DMS153 treated with DMSO at 0.1 percent for 48 hours (cell line): ENCODE results near the gene ISOC1.

Source experiments
- DNase-seq: peaks from one replicate; lab custom pipeline; 2025; ENCODE audit not compliant: unreplicated experiment; lab: John Stamatoyannopoulos, UW

The ISOC1 gene

DNA sequence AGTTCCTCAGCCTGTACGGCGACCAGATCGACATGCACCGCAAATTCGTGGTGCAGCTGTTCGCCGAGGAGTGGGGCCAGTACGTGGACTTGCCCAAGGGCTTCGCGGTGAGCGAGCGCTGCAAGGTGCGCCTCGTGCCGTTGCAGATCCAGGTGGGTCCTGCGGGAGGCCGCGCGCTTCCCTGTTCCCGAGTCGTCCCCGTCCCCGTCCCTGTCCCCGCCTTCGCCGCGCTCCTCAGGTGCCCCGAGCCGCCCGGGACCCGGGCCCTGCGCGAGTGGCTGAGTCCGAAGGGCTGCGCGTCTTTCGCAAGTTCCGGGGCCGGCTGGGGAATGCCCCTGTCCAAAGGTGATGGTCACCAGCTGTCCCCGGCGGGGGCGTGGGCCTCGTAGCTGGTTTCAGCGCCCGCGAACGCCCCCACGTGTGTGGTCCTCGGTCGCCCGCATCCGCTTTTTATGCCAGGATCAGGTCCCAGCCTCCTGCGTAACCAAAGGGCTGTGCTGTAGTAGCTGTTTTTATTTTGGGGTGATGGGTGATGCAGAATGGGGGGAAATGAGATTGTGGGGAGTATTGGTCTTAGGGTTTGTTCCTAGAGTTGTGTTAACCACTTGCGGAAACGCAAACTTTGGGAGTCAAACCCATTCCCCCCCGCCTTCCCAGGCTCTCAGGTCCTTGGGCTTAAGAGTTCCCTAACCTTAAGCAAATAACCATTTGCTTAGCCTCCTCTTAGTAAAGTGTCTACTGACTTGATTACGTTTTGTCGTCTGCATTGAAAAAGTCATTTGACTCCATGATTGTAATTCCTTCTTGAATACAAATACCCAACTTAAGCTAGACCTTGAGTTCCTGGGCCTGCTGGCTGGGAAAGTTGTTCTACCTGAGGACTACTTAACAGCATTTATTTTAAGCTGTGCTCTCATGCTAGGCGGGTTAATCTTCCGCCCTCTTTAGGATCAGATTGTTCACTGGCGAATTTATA, 663 bp downstream of the ISOC1 start:
- no peak for DNase-seq

DNA sequence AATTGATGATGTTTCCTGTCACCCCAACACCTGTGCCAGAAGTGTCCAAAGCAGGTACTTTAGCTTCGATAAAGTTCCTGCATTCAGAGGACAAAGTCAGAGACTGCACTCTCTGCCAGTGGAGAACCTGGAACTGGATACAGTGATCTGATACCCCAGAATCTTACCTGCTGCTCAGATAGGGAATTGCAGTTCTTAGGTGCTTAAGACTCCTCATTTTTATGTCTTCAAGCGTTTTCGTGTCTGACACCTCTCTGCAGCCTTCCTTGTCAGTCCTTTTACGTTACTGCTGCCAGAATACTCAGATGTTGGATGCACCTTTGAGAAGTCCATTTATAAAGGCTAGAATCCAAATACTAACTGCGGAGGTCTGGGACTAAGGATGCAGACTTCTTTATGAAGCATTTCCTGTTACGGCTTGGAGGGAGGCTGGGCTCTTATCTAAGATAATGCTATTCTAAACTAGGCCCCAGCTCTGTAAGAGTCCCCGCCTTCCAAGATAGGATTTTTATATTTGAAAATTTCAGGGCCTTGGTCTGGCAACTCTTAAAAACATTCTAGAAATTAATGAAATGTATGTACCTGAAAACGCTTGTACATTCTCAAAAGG, 1.9 kb downstream of the ISOC1 start:
- no peak for DNase-seq

DNA sequence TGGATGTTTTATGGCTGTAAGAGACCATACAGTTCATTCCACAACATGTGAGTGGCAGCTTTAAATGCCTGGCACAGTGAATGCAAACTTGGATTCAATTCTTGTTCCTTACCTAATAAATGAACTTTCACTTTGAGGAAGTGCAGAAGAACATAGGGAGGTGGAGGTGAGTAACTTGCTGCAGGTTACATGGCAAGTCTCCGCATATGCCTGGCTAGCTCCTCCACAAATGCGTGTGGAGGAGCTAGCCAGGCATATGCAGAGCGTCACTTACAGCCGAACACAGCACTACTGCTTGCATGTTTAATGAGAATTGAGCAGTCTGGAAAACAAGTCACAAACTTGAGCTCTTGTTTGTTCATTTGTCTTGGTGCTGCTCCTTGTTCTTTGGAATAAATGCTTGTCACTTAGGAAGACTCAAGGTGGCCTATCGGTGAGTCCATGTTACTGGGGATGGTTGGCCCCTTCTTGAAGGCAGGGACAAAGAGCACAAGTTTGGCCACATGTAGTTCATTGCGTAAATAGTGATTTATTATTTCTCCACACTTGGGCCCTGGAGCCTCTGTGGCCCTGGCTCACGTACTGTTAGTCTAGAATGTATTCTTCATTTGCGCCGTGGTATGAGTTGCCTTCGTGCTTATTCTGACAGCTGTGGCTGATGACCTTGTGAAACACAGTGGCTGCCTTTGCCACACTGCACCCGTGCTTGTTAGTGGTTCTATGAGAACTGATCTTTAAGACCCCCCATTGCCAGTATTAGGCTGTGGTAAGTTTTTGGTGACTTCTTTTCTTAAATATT, 3.1 kb downstream of the ISOC1 start:
- no peak for DNase-seq

DNA sequence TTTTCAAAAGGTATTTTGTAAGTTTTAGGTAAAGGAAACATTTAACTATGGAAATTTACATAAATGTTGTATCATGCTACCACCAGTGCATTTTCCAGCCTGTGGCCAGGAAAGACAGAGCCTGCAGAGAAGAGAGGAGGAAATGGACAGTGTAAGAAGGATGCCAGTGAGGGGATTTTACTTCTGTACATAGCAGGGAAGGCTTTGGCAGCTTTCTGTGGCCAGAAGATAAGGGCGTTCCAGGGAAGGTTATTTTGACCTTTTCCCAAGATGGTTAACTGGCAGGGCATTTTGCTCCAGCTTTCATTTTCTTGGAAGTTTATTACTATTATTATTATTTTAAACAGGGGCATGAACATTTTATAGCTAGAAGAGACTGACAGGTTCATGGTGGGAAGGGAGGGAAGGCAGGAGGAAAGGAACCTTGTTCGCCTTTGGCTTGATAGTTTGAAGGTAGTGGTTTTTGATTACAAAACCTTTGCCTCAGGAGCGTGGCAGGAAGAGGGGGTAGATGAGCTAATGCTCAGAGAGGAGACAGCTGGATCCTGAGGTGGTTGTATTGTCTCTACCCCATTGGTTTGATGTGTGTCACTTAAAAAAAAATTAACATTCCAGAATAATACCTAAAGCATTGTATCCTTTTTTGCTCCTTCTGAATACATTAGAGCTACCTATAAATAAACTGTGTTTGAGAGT, 4.1 kb downstream of the ISOC1 start:
- no peak for DNase-seq

DNA sequence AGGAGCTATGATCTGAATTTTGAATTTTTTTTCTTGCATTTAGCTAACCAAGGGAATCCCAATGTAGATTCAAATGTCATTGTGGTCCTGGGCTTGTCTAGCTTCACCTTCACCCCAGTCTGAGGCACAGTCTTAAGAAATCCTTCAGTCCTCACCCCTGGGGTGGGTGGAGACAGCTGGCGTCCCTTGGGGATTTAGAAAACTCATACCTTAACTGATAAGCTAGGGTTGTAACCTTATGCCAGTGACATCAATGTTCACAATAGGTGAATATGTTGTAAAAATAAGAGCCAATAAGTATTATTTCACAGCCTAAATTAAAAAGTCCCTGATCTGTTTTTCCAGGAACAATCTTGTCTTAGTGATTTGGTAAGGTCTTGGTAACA, 4.6 kb downstream of the ISOC1 start:
- no peak for DNase-seq

DNA sequence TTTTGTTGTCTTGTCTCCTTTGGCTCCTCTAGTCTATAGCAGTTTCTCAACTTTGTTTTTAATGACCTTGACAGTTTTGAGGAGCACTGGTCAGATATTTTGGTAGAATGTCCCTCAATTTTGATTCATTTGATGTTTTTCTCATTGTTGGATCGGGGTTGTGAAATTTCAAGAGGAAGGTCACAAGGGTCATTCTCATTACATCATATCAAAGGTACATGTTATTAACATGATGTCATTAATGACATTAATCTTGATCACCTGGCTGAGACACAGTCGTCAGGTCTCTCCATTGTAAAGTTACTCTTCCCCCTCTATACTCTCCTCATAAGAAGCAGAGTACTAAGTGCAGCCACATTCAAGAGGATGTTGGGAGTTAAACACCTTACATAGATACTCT, 7.2 kb downstream of the ISOC1 start:
- no peak for DNase-seq

DNA sequence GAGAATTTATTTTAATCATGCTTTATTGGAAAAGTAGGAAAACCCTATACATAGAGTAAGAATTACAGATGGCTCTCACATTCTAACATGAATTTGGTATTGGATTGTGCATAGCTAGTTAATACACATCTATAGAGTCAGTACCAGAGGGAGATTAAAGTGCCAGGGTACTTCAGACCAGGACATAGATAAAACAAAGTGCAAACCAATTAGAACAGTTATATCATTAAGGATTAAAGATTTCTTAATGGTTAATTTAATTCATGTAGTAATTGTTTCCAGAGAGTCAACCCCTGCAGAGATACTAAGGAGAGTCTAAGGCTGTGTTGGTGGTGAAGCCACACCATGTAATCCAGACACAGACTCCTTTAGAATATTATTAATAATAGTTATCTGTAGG, 8.8 kb downstream of the ISOC1 start:
- no peak for DNase-seq

DNA sequence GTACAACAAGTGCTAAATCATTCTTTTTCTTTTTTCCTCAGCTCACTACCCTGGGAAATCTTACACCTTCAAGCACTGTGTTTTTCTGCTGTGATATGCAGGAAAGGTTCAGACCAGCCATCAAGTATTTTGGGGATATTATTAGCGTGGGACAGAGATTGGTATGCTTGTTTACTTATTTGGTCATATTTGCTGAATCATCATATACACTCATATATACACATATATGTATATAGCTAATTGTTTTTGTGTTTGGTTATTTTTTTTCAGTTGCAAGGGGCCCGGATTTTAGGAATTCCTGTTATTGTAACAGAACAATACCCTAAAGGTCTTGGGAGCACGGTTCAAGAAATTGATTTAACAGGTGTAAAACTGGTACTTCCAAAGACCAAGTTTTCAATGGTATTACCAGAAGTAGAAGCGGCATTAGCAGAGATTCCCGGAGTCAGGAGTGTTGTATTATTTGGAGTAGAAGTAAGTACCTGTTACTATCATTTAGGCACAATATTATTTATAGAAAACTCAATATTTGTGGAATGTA, 10.4 kb downstream of the ISOC1 start:
- no peak for DNase-seq

DNA sequence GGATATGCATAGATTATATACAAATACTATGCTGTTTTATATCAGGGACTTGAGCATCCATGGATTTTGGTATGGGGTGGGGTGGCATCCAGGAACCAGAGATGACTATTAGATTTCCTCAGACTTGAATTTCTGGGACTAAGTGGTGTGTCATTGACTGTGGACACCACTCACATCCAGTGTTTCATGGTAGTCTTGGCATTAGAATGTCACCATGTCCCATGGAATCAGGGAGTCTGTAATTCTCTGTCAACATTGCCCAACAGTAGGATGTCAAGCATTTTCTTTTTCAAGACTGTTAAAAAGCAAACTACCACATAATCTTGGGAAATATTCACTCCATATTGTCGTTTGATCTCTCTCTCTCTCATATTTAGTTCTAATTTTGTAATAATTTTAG, 13.1 kb downstream of the ISOC1 start:
- no peak for DNase-seq

DNA sequence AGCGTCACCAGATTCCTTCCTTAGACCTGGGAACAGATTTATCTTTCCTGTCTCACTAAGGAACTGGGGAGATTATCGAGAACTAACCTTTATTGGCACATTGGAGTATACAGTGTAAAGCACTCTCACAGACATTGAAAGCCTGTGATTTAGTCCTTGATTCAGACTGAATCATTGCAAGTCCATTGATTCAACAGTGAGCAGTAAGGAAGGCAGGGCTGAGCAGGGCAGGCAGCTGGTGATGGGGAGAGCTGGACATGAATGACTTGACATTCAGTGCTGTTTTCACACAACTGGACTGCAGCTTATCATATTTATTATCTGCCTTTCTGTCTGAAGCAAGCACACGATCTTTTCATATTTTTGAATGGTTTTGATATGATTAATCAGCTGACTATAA, 16.2 kb downstream of the ISOC1 start:
- DNase-seq = no peak

DNA sequence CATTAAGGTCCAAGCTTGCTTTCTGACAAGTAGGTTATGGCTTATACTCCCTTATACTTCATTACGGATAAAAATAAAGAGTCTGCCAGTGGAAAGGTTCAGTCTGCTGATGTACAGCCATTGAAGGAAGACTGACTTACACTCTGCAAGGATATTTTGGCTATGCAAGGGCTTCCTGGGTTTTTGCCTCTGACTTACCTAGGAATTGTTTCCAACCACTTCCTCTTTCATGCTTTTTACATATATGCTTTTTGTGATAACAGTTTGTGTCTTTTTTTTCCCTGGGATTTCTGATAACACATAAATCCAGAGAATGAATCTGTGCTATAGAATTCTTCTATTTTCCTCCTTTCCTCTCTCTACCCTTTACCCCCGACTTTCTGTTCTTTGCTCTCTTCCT, 16.8 kb downstream of the ISOC1 start:
- DNase-seq = no peak

DNA sequence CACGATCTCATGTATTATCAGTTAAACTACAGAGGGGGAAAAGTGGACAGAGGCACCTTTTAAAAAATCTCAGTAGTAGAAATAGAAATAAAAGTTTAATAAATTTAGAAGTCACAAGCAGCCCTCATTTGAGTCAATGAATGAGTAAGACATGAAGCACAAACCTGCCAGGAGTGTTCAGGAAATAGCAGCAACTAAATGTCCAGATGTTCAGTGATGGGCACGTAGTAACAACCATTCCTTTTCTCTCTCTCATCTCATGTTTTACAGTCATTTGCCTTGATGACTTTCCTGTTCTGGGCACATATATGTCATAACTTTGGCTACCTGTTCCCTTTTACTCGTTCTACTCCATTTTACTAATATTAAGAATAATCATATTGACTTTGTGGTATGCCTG, 17.7 kb downstream of the ISOC1 start:
- no peak for DNase-seq

DNA sequence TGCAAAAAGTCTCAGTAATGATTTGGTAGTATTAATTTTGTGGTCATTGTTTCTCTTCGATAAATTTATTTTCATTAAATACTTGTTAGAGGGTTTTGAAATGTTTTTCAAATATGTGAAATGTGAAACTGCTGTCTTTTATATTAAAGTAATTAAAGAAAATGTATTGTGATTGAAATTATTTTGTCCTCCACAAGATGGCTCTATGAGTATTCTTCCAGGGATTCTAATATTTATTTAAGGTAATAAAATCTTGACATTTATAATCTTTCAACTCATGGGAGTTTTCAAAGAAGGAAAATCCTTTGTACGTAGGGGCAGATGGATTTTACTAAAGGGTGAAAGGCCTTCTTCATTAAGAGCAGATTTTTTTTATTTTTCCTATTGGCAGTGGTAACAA, 19.3 kb downstream of the ISOC1 start:
- DNase-seq = no peak

DNA sequence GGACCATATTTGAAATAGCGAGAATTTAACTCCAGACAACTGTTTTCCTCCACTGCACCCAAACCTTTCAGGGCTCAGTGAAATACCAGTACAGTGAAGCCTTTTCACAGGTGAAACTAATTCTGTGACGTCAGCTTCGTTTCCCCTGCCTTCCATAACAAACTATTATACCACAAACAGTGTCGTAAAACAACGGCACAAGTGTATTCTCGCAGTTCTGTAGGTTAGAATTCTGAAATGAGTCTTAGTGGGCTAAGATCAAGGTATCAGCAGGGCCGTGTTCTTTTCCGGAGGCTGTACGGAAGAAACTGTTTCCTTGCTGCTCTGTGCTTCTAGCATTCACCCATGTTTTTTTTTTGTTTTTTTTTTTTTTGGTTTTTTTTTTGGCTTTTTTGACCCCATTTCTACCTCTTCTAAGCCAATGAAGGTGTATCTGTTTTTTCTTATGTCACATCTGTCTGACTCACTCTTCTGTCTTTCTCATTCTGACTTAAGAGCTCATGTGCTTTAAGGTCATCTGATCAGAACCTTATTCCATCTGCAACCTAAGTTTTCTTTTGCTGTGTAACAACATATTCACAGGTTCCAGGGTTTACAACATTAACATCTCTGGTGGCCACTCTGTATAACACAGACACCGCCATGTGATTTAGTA, 20.1 kb downstream of the ISOC1 start:
- DNase-seq = no peak

DNA sequence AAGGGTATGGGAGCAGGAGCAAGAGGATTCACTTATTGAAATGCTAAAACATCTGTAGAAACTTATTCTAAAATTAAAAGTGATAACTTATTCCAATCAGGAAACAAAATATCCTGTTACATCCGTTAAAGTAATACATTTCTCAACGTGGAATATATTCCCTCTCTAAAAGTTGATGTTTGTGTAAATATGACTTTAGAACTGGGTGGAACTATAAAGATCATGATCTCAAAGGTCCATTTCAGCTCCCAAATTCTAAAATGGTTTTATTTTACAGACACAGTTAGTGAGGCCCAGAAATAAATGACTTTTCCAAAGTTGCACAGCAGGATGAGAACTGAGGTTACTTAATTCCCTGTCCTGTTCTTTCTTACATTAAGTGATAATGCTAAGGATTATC, 21.1 kb downstream of the ISOC1 start:
- no peak for DNase-seq

DNA sequence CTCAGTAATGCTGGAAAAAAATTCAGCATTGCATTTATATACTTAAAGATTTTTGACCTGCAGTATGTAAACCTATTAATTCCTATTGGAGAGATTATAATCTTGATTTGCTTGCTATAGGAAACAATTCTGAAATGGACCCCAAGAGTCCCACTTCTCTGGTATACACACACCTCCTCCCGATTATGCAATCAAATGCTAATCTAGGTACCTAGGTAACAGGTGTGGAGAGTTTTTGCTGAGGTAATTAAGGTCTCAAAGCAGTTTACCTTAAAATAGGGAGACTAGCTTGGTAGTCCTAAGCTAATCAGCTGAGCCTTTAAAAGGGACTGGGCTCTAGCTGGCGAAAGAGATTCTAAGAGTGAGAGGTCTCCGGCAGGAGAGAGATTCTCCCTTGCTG, 22.2 kb downstream of the ISOC1 start:
- DNase-seq = no peak

DNA sequence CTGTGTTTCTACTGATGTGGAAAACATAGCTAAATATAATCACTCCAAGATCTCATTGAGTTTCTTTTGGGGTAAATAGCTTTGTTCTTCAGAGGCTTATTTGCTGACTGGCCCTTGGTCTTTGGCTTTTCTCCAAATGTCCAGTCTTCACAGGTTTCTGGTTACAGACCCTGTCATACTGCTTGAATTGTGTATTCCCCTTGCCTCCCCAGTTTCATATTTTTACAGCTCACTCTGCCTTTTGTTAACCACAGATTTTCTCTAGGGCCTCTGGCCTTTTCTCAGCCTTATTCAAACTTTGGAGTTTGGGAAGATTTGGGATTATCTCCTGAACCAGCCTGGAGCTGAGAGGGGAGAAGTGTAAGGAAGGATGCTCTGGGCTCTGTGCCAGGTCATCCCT, 23.9 kb downstream of the ISOC1 start:
- no peak for DNase-seq

DNA sequence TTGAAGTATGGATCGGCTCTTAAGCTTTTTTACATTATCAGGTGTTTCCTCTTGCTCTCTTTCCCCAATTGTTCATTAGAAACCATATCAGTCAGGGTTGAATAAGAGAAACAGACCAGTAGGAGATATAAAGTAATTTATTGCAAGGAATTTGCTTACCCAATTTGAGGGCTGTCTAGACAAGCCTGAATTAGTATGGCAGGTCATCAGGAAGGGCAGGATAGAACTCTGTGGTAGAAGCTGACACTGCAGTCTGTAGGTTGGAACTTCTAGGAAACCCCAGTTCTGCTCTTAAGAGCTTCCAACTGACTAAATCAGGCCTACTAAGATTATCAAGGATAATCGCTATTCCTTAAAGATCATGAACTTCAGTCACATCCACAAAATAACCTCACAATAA, 24.3 kb downstream of the ISOC1 start:
- no peak for DNase-seq

DNA sequence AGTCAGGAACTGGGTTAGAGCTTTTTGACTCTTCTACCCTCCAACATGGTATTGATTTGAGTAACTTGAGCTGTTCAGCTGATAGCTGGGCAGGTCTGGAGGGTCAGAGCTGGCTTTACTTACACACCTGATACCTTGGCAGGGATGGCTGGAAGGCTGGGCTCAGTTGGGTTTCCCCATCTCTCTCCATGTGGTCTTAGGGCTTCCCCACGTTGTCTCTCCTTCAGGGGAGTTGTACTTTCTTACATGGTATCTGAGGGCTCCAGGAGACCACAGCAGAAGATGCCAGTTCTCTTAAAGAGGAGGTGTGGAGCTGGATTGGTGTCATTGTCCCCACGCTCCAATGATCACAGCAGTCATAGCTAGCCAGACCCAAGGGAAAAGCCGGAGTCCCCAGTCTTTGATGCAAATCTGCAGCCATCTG, 25.6 kb downstream of the ISOC1 start:
- no peak for DNase-seq

DNA sequence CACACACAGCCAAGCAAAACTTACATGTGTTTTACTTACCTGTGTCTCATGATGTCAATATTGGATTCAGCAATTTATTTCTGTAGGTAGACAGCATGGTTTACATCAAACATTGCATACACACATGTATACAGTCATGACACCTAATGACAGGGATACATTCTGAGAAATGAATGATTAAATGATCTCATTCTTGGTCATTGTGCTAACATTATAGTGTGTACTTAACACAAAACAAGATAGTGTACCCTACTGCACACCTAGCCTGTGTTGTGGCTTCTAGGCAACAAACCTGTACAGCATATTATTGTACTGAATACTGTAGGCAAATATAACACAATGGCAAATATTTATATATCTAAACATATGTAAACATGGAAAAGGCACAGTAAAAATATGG, 28.0 kb downstream of the ISOC1 start:
- no peak for DNase-seq
